ENCODE data around the gene PPP1R15A.
"Not testable (repeated sequence)": the region's sequence is repeated elsewhere in the genome, so short reads cannot be mapped to it uniquely, and the experiment has no call there.

The PPP1R15A gene

GRCh38 chr19:48841047-48841446, 31.2 kb upstream of the PPP1R15A start:
- no peaks in the 10 kb centered on the region for H3K4me1 ChIP-seq (ENCODE audit: insufficient read depth, low read length)
- H3K27ac ChIP-seq (ENCODE audit: low read length) = no peak overlapping the region
- peaks cover 10% of the 10 kb centered on the region; the same call in 1 of the 2 replicates for H3K36me3 ChIP-seq (ENCODE audit: insufficient read depth, low read depth, low read length)
- H3K27me3 ChIP-seq (ENCODE audit: insufficient read depth, low read length) = no peaks in the 10 kb centered on the region
- no peak overlapping the region for H3K9ac ChIP-seq (ENCODE audit: low read depth, low read length)
- no peak overlapping the region for H3K4me3 ChIP-seq (ENCODE audit: low read length)
- H3K9me3 ChIP-seq (ENCODE audit: insufficient read depth, low read depth, low read length) = no peaks in the 10 kb centered on the region

DNA sequence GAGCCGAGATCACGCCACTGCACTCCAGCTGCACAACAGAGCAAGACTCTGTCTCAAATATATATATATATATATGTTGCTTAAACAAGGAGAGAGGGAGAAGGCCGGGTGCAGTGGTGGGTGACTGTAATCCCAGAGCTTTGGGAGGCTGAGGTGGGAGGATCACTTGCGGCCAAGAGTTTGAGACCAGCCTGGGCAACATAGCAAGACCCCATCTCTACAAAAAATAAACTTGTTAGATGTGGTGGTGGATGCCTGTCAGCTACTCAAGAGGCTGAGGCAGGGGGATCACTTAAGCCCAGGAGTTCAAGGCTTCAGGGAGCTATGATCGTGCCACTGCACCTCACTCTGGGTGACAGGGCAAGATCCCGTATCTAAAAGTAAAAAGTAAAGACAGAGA, 30.6 kb upstream of the PPP1R15A start:
- Histone ChIP-seq H3K27ac (ENCODE audit: low read length) (no peak overlapping the region), H3K9me3 (ENCODE audit: insufficient read depth, low read depth, low read length) (no peaks in the 10 kb centered on the region), H3K27me3 (ENCODE audit: insufficient read depth, low read length) (no peaks in the 10 kb centered on the region), H3K9ac (ENCODE audit: low read depth, low read length) (no peak overlapping the region), H3K4me3 (ENCODE audit: low read length) (no peak overlapping the region), H3K4me1 (ENCODE audit: insufficient read depth, low read length) (no peaks in the 10 kb centered on the region), H3K36me3 (ENCODE audit: insufficient read depth, low read depth, low read length) (peaks cover 10% of the 10 kb centered on the region; the same call in 1 of the 2 replicates)

DNA sequence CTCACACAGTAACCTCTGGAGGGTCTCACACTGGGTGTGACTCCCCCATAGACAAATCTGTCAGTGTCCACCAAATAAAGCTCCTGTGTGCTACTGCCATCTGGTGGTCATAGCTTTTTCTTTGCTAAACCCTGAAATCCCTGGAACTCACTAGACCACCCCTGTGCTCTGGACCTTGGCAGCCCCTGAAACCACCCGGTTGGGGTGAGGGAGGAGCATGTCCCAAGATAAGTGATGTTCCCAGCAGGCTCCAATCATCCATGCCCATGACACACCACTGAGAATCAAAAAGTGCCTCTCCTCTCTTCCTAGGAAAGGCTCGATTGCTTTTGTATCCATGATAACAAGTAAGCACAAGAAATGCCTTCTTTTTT, 29.4 kb upstream of the PPP1R15A start:
- Histone ChIP-seq H3K36me3 (ENCODE audit: insufficient read depth, low read depth, low read length) (peaks cover 10% of the 10 kb centered on the region; the same call in 1 of the 2 replicates), H3K4me1 (ENCODE audit: insufficient read depth, low read length) (no peaks in the 10 kb centered on the region), H3K9ac (ENCODE audit: low read depth, low read length) (no peak overlapping the region), H3K27ac (ENCODE audit: low read length) (no peak overlapping the region), H3K27me3 (ENCODE audit: insufficient read depth, low read length) (no peaks in the 10 kb centered on the region), H3K9me3 (ENCODE audit: insufficient read depth, low read depth, low read length) (no peaks in the 10 kb centered on the region), H3K4me3 (ENCODE audit: low read length) (no peak overlapping the region)

GRCh38 chr19:48844472-48844871, 27.7 kb upstream of the PPP1R15A start:
- H3K9me3 ChIP-seq (ENCODE audit: insufficient read depth, low read depth, low read length) = no peaks in the 10 kb centered on the region
- no peak overlapping the region for H3K9ac ChIP-seq (ENCODE audit: low read depth, low read length)
- H3K27ac ChIP-seq (ENCODE audit: low read length) = no peak overlapping the region
- H3K4me1 ChIP-seq (ENCODE audit: insufficient read depth, low read length) = no peaks in the 10 kb centered on the region
- H3K36me3 ChIP-seq (ENCODE audit: insufficient read depth, low read depth, low read length) = peaks cover 10% of the 10 kb centered on the region; the same call in 1 of the 2 replicates
- H3K27me3 ChIP-seq (ENCODE audit: insufficient read depth, low read length) = no peaks in the 10 kb centered on the region
- no peak overlapping the region for H3K4me3 ChIP-seq (ENCODE audit: low read length)

DNA sequence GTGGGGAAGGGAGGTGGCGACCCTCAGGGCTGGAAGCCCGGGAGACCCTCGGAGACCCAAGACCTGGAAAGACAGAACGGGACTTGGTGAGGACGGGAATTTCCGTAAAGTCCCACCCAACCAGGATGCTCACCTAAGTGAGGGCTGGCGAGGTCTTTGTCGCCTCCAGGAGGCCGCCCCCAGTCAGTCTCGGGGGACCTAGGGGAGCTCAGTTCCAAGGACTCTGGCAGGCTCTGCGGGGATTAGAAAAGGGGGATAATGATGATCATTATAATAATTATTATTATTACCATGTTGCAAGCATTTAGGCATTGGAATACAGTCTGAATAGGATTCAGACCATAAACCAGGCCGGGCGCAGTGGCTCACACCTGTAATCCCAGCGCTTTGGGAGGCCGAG, 26.8 kb upstream of the PPP1R15A start:
- H3K4me1 ChIP-seq (ENCODE audit: insufficient read depth, low read length) = no peaks in the 10 kb centered on the region
- no peak overlapping the region for H3K9ac ChIP-seq (ENCODE audit: low read depth, low read length)
- H3K9me3 ChIP-seq (ENCODE audit: insufficient read depth, low read depth, low read length) = no peaks in the 10 kb centered on the region
- H3K27ac ChIP-seq (ENCODE audit: low read length) = no peak overlapping the region
- no peaks in the 10 kb centered on the region for H3K27me3 ChIP-seq (ENCODE audit: insufficient read depth, low read length)
- H3K36me3 ChIP-seq (ENCODE audit: insufficient read depth, low read depth, low read length) = peaks cover 10% of the 10 kb centered on the region; the same call in 1 of the 2 replicates
- H3K4me3 ChIP-seq (ENCODE audit: low read length) = no peak overlapping the region

DNA sequence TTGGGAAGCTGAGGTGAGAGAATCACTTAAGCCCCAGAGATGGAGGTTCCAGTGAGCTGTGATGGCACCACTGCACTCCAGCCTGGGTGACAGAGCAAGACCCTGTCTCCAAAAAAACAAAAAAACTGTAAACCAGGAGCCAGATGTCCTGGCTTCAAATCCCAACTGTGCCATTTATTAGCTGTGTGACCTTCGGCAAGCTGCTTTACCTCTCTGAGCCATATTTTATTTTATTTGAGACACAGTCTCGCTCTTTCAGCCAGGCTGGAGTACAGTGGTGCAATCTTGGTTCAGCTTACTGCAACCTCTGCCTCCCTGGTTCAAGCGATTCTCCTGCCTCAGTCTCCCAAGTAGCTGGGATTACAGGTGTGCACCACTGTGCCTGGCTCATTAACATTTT, 25.6 kb upstream of the PPP1R15A start:
- H3K27ac ChIP-seq (ENCODE audit: low read length); H3K4me3 ChIP-seq (ENCODE audit: low read length); H3K4me1 ChIP-seq (ENCODE audit: insufficient read depth, low read length); H3K36me3 ChIP-seq (ENCODE audit: insufficient read depth, low read depth, low read length); H3K9ac ChIP-seq (ENCODE audit: low read depth, low read length); H3K9me3 ChIP-seq (ENCODE audit: insufficient read depth, low read depth, low read length); H3K27me3 ChIP-seq (ENCODE audit: insufficient read depth, low read length): not testable (repeated sequence)

- no peaks in the 10 kb centered on the region for H3K4me1 ChIP-seq (ENCODE audit: insufficient read depth, low read length)
These were observed 19.9 kb upstream of the PPP1R15A start for GRCh38 chr19:48852292-48852691.

GRCh38 chr19:48853483-48853882, 18.7 kb upstream of the PPP1R15A start:
- Histone ChIP-seq H3K9me3 (ENCODE audit: insufficient read depth, low read depth, low read length) (no peaks in the 10 kb centered on the region), H3K27me3 (ENCODE audit: insufficient read depth, low read length) (no peaks in the 10 kb centered on the region), H3K4me3 (ENCODE audit: low read length) (no peak overlapping the region)

More at GRCh38 chr19:48852292-48852691, 19.9 kb upstream of the PPP1R15A start:
- Histone ChIP-seq H3K4me3 (ENCODE audit: low read length) (no peak overlapping the region), H3K27ac (ENCODE audit: low read length) (no peak overlapping the region), H3K27me3 (ENCODE audit: insufficient read depth, low read length) (no peaks in the 10 kb centered on the region), H3K9ac (ENCODE audit: low read depth, low read length) (no peak overlapping the region), H3K36me3 (ENCODE audit: insufficient read depth, low read depth, low read length) (no peaks in the 10 kb centered on the region), H3K9me3 (ENCODE audit: insufficient read depth, low read depth, low read length) (no peaks in the 10 kb centered on the region)

DNA sequence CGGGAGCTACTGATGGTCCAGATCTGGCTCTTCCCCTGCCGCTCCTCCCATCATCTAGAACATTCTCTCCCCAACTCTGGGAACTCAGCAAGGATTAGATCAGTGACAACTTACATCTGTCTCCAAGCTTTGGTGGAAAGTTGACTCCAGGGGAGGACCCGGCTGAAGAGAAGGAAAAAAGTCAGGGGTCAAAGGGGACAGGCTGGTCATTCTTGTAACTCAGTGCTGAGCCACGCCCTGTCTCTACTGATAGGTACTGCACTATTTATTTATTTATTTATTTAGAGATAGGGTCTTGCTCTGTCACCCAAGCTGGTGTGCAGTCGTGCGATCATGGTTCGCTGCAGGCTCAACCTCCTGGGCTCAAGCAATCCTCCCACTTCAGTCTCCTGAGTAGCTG, 18.1 kb upstream of the PPP1R15A start:
- Histone ChIP-seq H3K4me1 (ENCODE audit: insufficient read depth, low read length) (no peaks in the 10 kb centered on the region), H3K4me3 (ENCODE audit: low read length) (no peak overlapping the region), H3K9me3 (ENCODE audit: insufficient read depth, low read depth, low read length) (no peaks in the 10 kb centered on the region), H3K9ac (ENCODE audit: low read depth, low read length) (no peak overlapping the region), H3K27ac (ENCODE audit: low read length) (no peak overlapping the region), H3K27me3 (ENCODE audit: insufficient read depth, low read length) (no peaks in the 10 kb centered on the region), H3K36me3 (ENCODE audit: insufficient read depth, low read depth, low read length) (no peaks in the 10 kb centered on the region)

More at GRCh38 chr19:48853483-48853882, 18.7 kb upstream of the PPP1R15A start:
- Histone ChIP-seq H3K36me3 (ENCODE audit: insufficient read depth, low read depth, low read length) (no peaks in the 10 kb centered on the region), H3K27ac (ENCODE audit: low read length) (no peak overlapping the region), H3K9ac (ENCODE audit: low read depth, low read length) (no peak overlapping the region), H3K4me1 (ENCODE audit: insufficient read depth, low read length) (no peaks in the 10 kb centered on the region)

- Histone ChIP-seq H3K36me3 (ENCODE audit: insufficient read depth, low read depth, low read length) (no peaks in the 10 kb centered on the region), H3K27ac (ENCODE audit: low read length) (no peak overlapping the region), H3K9ac (ENCODE audit: low read depth, low read length) (no peak overlapping the region), H3K4me1 (ENCODE audit: insufficient read depth, low read length) (no peaks in the 10 kb centered on the region), H3K4me3 (ENCODE audit: low read length) (no peak overlapping the region), H3K27me3 (ENCODE audit: insufficient read depth, low read length) (no peaks in the 10 kb centered on the region), H3K9me3 (ENCODE audit: insufficient read depth, low read depth, low read length) (no peaks in the 10 kb centered on the region)
These were observed 15.3 kb upstream of the PPP1R15A start for GRCh38 chr19:48856921-48857320.

- Histone ChIP-seq H3K9me3 (ENCODE audit: insufficient read depth, low read depth, low read length) (no peaks in the 10 kb centered on the region), H3K4me3 (ENCODE audit: low read length) (no peak overlapping the region), H3K9ac (ENCODE audit: low read depth, low read length) (no peak overlapping the region), H3K4me1 (ENCODE audit: insufficient read depth, low read length) (no peaks in the 10 kb centered on the region), H3K27ac (ENCODE audit: low read length) (no peak overlapping the region), H3K27me3 (ENCODE audit: insufficient read depth, low read length) (no peaks in the 10 kb centered on the region), H3K36me3 (ENCODE audit: insufficient read depth, low read depth, low read length) (no peaks in the 10 kb centered on the region)
These were observed 13.1 kb upstream of the PPP1R15A start for GRCh38 chr19:48858984-48859710.

DNA sequence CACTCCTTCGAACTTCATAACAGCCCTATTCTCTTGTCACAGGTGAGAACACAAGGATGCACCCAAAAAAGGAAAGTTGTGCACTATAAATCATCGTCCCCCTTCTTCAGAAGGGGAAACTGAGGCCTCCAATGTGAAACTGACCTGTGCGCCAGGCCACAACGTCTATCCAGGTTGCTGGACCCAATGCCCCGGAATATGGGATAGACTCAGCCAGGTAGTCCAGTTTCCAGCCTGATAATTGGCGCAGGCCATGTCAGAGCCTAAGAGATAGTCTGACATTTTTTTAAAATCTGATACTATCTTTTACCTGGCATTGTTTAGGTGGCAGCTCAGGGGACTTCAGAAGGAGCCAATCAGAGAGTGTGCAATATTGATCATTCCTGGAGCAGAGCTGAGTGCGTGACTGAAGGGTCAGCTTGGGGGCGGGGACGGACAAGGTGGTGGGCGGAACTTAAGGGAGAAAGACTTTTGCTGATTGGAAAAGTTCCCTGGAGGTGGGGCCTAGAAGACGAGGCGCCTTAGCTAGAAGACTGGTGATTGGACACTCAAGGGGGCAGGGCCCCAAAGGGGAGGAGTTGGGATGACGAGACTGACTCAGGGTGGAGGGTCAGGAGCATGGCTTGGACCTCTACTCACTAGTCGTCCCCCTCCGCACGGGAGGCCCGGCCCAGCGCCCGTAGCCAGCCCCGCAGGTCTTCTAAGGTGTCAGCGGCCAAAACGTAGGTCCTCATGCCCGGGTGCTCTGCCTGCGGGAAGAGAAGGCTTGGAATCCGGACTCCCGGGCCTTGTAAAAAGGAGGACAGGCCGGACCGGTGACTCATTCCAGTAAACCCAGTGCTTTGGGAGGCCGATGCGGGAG, 12.3 kb upstream of the PPP1R15A start:
- Histone ChIP-seq H3K36me3 (ENCODE audit: insufficient read depth, low read depth, low read length) (no peaks in the 10 kb centered on the region), H3K4me1 (ENCODE audit: insufficient read depth, low read length) (no peaks in the 10 kb centered on the region), H3K9me3 (ENCODE audit: insufficient read depth, low read depth, low read length) (no peaks in the 10 kb centered on the region), H3K27me3 (ENCODE audit: insufficient read depth, low read length) (no peaks in the 10 kb centered on the region), H3K4me3 (ENCODE audit: low read length) (no peak overlapping the region), H3K27ac (ENCODE audit: low read length) (no peak overlapping the region), H3K9ac (ENCODE audit: low read depth, low read length) (no peak overlapping the region)

Data from iPS-20b (cell line).